GM12878 (cell line): Measurements from ENCODE around the gene RDH5. TPM values are rescaled to one million over a fixed set of nuclear protein-coding genes. Genes with fewer than 3 reads are reported as not detected.
A peak's percentile ranks its signal among the peaks of the same experiment; 100 is the strongest.

Experiments
- HDAC2 ChIP-seq: fragments of 200-600 bp; sonication (generic); IDR thresholded peaks from 2 replicates; pipeline ENCODE4 v1.6.1; 2017
- IKZF2 ChIP-seq, 2 experiments: fragments of 450-650 bp; IDR thresholded peaks; 2 replicates each; pipeline ENCODE4 v1.6.1; 2017; ENCODE audit warnings: mild to moderate bottlenecking in 2 of 2, moderate library complexity in 2 of 2
- IRF4 ChIP-seq: IDR thresholded peaks from 2 replicates; pipeline ENCODE4 v1.6.1; 2011; ENCODE audit warnings: low read depth, low read length
- LARP7 ChIP-seq: fragments of 450-650 bp; IDR thresholded peaks from 2 replicates; pipeline ENCODE4 v1.6.1; 2017; ENCODE audit warnings: mild to moderate bottlenecking
- MEF2B ChIP-seq: fragments of 450-650 bp; IDR thresholded peaks from 2 replicates; pipeline ENCODE4 v1.6.1; 2018; ENCODE audit warnings: mild to moderate bottlenecking, moderate library complexity; ENCODE audit not compliant: partially characterized antibody, poor library complexity, severe bottlenecking
- NFXL1 ChIP-seq: fragments of 450-650 bp; IDR thresholded peaks from 2 replicates; pipeline ENCODE4 v1.6.1; 2017; ENCODE audit warnings: antibody characterized with exemption, mild to moderate bottlenecking, borderline replicate concordance
- NR2C1 ChIP-seq: fragments of 450-650 bp; IDR thresholded peaks from 2 replicates; pipeline ENCODE4 v1.6.1; 2017; ENCODE audit warnings: antibody characterized with exemption, mild to moderate bottlenecking, moderate library complexity
- POLR2AphosphoS2 ChIP-seq: IDR thresholded peaks from 2 replicates; pipeline ENCODE4 v1.6.1; 2011; ENCODE audit warnings: low read depth, mild to moderate bottlenecking, low read length, improper control_type of control experiment, moderate library complexity
- RAD21 ChIP-seq: IDR thresholded peaks from 2 replicates; pipeline ENCODE4 v1.6.1; 2011; ENCODE audit warnings: mild to moderate bottlenecking, low read depth, low read length, moderate library complexity; ENCODE audit not compliant: insufficient read depth
- SIN3A ChIP-seq: IDR thresholded peaks from 2 replicates; pipeline ENCODE4 v1.6.1; 2012; ENCODE audit warnings: low read depth, low read length, improper control_type of control experiment
- SREBF1 ChIP-seq: IDR thresholded peaks from 2 replicates; pipeline ENCODE4 v1.6.1; 2012; ENCODE audit warnings: mild to moderate bottlenecking, low read length
- SRF ChIP-seq, 2 experiments: IDR thresholded peaks; 2 replicates each; pipeline ENCODE4 v1.6.1; 2011; ENCODE audit warnings: low read depth in 2 of 2, low read length in 2 of 2, mild to moderate bottlenecking in 1 of 2, moderate library complexity in 1 of 2
- TARDBP ChIP-seq: IDR thresholded peaks from 2 replicates; pipeline ENCODE4 v1.6.1; 2016; ENCODE audit warnings: borderline replicate concordance
- polyA plus RNA-seq, 11 experiments: library from polyadenylated mRNA; depleted of rRNA in 4 of 11; unstranded in 6 of 11; stranded (reverse) in 5 of 11; fragments of >200 nt; fragmentation: Nextera tagmentation in 4 of 11; fragmentation: Illumina TruSeq in 1 of 11; extraction: Ambion mirVana in 4 of 11; extraction: Trizol in 1 of 11; gene quantifications; 1 replicate in 1 of 11; 2 replicates in 10 of 11; pipeline versions ENCODE4 v1.2.1 to v1.2.3, GENCODE V29; 2011 to 2016; ENCODE audit warnings: inconsistent platforms in 2 of 11, missing spikeins in 2 of 11, low read depth in 1 of 11
- total RNA-seq, 4 experiments: library from RNA; depleted of rRNA in 3 of 4; stranded (reverse); fragments of >200 nt in 3 of 4; fragmentation: Illumina TruSeq in 1 of 4; extraction: Trizol in 1 of 4; gene quantifications; 2 replicates each; pipeline versions ENCODE4 v1.2.1 to v1.2.3, GENCODE V29; 2013 to 2021
- TF ChIP-seq, protein P1 (sequence below): fragments of 450-650 bp; IDR thresholded peaks from 2 replicates; pipeline ENCODE4 v1.6.1; 2017; ENCODE audit warnings: antibody characterized with exemption, mild to moderate bottlenecking, moderate library complexity
- TF ChIP-seq, protein P2 (sequence below): IDR thresholded peaks from 2 replicates; pipeline ENCODE4 v1.6.1; 2011; ENCODE audit warnings: borderline replicate concordance, low read depth, mild to moderate bottlenecking, moderate library complexity, low read length; ENCODE audit not compliant: insufficient read depth, poor library complexity, severe bottlenecking
- TF ChIP-seq, protein P3 (sequence below): IDR thresholded peaks from 2 replicates; pipeline ENCODE4 v1.6.1; 2012; ENCODE audit warnings: low read depth, low read length, improper control_type of control experiment
- TF ChIP-seq, protein P4 (sequence below): IDR thresholded peaks from 2 replicates; pipeline ENCODE4 v1.6.1; 2011; ENCODE audit warnings: mild to moderate bottlenecking, low read depth, low read length, moderate library complexity; ENCODE audit not compliant: insufficient replicate concordance
- TF ChIP-seq, protein P5 (sequence below): fragments of 450-650 bp; IDR thresholded peaks from 2 replicates; pipeline ENCODE4 v1.6.1; 2017; ENCODE audit warnings: mild to moderate bottlenecking, moderate library complexity

Gene RDH5
- total and polyA plus RNA-seq, 10 of the 15 experiments (the other 5 are each of a cell fraction or from before 2014, with no cell fraction given): 2.6 to 11.6 (median 7.3) TPM

DNA sequence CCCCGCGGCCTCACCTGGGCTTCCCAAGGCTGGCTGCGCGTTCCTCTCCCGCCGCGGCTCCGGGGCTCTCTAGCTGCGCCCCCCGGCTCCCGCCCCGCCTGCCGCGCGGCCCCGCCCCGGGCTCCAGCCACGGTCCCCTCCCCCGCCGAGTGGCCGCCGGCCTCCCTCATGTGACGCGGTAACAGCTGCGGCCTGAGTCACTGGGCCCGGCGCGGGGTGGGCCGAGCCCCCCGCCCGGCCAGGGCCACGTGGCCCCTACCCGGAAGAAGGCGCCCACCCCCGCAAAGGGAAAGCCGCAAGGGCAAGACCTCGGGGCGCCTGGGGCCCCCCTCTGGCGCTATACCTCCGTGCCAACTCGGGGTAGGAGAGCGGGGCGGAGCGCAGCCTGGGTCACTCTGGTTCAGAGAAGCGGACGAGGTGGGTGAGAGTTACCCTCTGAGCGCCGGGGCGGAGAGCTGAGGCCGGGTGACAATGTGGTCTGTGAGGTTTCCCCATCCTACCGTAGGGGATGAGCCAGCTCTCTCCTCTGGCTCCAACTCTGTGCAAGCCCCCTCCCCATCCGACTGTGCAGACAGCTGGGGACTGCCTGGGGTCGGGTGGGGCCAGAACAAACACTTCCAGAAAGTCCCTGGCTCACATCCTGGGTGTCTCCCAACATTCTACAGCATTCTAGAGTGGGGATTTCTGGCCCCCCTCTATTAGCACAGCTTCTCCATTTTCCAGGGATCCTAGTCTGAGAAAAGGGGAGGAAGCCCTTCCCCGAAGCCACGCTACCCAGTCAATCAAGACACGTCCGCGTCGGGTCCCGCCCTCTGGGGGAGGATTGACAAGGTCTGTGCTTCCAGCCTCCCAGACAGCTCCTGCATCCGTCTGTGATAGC is 9.0 kb downstream of the RDH5 start, which contains the start of gene CD63 (continued):
- TF ChIP-seq POLR2AphosphoS2 (0 out of 2 replicates have a peak, but pooled peaks have one; percentile 32), SREBF1 (no peak), SRF (IDR thresholded peaks at IDR 0.05; ENCODE audit: low read depth in 2 of 2, low read length in 2 of 2) (no peak), IKZF2 (IDR thresholded peaks at IDR 0.05) (peak in 1 of 2 experiments; percentile 52), MEF2B (peak; percentile 65), SIN3A (peak; percentile 93), RAD21 (no peak), NR2C1 (peak; percentile 43; the same call in 1 of the 2 replicates), HDAC2 (no peak), IRF4 (no peak), LARP7 (no peak; the same call in none of the 2 replicates), NFXL1 (no peak), TARDBP (peak; percentile 57; the same call in 1 of the 2 replicates)
- TF ChIP-seq, protein P1, sequence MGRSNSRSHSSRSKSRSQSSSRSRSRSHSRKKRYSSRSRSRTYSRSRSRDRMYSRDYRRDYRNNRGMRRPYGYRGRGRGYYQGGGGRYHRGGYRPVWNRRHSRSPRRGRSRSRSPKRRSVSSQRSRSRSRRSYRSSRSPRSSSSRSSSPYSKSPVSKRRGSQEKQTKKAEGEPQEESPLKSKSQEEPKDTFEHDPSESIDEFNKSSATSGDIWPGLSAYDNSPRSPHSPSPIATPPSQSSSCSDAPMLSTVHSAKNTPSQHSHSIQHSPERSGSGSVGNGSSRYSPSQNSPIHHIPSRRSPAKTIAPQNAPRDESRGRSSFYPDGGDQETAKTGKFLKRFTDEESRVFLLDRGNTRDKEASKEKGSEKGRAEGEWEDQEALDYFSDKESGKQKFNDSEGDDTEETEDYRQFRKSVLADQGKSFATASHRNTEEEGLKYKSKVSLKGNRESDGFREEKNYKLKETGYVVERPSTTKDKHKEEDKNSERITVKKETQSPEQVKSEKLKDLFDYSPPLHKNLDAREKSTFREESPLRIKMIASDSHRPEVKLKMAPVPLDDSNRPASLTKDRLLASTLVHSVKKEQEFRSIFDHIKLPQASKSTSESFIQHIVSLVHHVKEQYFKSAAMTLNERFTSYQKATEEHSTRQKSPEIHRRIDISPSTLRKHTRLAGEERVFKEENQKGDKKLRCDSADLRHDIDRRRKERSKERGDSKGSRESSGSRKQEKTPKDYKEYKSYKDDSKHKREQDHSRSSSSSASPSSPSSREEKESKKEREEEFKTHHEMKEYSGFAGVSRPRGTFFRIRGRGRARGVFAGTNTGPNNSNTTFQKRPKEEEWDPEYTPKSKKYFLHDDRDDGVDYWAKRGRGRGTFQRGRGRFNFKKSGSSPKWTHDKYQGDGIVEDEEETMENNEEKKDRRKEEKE: no peak
- TF ChIP-seq, protein P2, sequence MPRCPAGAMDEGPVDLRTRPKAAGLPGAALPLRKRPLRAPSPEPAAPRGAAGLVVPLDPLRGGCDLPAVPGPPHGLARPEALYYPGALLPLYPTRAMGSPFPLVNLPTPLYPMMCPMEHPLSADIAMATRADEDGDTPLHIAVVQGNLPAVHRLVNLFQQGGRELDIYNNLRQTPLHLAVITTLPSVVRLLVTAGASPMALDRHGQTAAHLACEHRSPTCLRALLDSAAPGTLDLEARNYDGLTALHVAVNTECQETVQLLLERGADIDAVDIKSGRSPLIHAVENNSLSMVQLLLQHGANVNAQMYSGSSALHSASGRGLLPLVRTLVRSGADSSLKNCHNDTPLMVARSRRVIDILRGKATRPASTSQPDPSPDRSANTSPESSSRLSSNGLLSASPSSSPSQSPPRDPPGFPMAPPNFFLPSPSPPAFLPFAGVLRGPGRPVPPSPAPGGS: no peak
- TF ChIP-seq, protein P3, sequence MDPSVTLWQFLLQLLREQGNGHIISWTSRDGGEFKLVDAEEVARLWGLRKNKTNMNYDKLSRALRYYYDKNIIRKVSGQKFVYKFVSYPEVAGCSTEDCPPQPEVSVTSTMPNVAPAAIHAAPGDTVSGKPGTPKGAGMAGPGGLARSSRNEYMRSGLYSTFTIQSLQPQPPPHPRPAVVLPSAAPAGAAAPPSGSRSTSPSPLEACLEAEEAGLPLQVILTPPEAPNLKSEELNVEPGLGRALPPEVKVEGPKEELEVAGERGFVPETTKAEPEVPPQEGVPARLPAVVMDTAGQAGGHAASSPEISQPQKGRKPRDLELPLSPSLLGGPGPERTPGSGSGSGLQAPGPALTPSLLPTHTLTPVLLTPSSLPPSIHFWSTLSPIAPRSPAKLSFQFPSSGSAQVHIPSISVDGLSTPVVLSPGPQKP: no peak
- TF ChIP-seq, protein P4, sequence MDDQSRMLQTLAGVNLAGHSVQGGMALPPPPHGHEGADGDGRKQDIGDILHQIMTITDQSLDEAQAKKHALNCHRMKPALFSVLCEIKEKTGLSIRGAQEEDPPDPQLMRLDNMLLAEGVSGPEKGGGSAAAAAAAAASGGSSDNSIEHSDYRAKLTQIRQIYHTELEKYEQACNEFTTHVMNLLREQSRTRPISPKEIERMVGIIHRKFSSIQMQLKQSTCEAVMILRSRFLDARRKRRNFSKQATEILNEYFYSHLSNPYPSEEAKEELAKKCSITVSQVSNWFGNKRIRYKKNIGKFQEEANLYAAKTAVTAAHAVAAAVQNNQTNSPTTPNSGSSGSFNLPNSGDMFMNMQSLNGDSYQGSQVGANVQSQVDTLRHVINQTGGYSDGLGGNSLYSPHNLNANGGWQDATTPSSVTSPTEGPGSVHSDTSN: peak; percentile 94
- TF ChIP-seq, protein P5, sequence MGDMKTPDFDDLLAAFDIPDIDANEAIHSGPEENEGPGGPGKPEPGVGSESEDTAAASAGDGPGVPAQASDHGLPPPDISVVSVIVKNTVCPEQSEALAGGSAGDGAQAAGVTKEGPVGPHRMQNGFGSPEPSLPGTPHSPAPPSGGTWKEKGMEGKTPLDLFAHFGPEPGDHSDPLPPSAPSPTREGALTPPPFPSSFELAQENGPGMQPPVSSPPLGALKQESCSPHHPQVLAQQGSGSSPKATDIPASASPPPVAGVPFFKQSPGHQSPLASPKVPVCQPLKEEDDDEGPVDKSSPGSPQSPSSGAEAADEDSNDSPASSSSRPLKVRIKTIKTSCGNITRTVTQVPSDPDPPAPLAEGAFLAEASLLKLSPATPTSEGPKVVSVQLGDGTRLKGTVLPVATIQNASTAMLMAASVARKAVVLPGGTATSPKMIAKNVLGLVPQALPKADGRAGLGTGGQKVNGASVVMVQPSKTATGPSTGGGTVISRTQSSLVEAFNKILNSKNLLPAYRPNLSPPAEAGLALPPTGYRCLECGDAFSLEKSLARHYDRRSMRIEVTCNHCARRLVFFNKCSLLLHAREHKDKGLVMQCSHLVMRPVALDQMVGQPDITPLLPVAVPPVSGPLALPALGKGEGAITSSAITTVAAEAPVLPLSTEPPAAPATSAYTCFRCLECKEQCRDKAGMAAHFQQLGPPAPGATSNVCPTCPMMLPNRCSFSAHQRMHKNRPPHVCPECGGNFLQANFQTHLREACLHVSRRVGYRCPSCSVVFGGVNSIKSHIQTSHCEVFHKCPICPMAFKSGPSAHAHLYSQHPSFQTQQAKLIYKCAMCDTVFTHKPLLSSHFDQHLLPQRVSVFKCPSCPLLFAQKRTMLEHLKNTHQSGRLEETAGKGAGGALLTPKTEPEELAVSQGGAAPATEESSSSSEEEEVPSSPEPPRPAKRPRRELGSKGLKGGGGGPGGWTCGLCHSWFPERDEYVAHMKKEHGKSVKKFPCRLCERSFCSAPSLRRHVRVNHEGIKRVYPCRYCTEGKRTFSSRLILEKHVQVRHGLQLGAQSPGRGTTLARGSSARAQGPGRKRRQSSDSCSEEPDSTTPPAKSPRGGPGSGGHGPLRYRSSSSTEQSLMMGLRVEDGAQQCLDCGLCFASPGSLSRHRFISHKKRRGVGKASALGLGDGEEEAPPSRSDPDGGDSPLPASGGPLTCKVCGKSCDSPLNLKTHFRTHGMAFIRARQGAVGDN: peak; percentile 71; the same call in 1 of the 2 replicates
